AG10803 (cell line): ENCODE measurements around the gene FAAH2.

Source experiments
- DNase-seq: peaks from one replicate; pipeline ENCODE4 v3.0.0; 2010; ENCODE audit warnings: low read depth
- H3K4me3 ChIP-seq: 2 replicates; pipeline ENCODE4 v1.5.1; 2011; ENCODE audit warnings: mild to moderate bottlenecking, low read length, control low read depth
- TF ChIP-seq, protein P1 (sequence below): conservative IDR thresholded peaks from 2 replicates; pipeline ENCODE4 v1.5.1; 2011; ENCODE audit warnings: mild to moderate bottlenecking, low read length, control low read depth, inconsistent platforms

The FAAH2 gene, protein sequence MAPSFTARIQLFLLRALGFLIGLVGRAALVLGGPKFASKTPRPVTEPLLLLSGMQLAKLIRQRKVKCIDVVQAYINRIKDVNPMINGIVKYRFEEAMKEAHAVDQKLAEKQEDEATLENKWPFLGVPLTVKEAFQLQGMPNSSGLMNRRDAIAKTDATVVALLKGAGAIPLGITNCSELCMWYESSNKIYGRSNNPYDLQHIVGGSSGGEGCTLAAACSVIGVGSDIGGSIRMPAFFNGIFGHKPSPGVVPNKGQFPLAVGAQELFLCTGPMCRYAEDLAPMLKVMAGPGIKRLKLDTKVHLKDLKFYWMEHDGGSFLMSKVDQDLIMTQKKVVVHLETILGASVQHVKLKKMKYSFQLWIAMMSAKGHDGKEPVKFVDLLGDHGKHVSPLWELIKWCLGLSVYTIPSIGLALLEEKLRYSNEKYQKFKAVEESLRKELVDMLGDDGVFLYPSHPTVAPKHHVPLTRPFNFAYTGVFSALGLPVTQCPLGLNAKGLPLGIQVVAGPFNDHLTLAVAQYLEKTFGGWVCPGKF

DNA sequence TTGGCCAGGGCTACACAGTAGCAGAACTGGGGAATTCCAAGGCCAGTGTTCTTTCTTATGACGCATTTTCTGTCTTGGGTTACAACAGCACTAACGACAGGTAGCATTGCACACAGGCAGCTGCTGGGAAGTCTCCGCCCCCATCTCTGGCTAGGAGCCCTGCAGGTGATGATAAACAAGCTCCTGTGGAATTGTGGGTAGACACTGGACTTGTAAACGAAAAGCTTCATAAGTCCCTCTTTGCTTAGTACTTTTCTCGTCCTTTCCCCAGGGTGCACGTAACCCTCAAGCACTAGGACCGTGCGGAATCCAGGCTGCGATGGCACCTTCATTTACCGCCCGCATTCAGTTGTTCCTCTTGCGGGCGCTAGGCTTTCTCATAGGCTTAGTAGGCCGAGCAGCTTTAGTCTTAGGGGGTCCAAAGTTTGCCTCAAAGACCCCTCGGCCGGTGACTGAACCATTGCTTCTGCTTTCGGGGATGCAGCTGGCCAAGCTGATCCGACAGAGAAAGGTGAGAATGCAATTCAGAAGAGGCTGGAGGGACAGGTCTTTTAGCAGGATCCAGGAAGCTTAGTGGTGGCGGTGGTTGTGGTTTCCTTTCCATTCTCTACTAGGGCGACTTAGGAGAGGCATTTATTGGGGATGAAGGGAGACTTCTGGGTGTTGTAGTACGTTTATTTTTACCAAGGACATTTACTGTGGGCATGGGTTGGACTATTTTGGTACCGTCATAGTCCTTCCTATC is at the start of gene FAAH2:
FAAH2 (plus strand) TSS at position 200 of the 745 bp plus-strand sequence; CDS start at position 320, 120 bp downstream.
- no peak for DNase-seq
- TF ChIP-seq, protein P1, sequence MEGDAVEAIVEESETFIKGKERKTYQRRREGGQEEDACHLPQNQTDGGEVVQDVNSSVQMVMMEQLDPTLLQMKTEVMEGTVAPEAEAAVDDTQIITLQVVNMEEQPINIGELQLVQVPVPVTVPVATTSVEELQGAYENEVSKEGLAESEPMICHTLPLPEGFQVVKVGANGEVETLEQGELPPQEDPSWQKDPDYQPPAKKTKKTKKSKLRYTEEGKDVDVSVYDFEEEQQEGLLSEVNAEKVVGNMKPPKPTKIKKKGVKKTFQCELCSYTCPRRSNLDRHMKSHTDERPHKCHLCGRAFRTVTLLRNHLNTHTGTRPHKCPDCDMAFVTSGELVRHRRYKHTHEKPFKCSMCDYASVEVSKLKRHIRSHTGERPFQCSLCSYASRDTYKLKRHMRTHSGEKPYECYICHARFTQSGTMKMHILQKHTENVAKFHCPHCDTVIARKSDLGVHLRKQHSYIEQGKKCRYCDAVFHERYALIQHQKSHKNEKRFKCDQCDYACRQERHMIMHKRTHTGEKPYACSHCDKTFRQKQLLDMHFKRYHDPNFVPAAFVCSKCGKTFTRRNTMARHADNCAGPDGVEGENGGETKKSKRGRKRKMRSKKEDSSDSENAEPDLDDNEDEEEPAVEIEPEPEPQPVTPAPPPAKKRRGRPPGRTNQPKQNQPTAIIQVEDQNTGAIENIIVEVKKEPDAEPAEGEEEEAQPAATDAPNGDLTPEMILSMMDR, result no peak
- no peak within 1 kb of the TSS for H3K4me3 ChIP-seq

DNA sequence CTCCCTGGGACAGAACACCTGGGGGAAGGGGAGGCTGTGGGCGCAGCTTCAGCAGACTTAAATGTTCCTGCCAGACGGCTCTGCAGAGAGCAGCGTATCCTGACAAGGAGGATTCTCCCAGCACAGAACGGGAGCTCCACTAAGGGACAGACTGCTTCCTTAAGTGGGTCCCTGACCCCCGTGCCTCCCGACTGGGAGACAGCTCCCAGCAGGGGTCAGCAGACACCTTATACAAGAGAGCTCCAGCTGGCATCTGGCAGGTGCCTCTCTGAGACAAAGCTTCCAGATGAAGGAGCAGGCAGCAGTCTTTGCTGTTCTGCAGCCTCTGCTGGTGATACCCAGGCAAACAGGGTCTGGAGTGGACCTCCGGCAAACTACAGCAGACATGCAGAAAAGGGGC is 44.5 kb upstream of the FAAH2 start:
- TF ChIP-seq, protein P1, result no peak
- DNase-seq, result no peak

DNA sequence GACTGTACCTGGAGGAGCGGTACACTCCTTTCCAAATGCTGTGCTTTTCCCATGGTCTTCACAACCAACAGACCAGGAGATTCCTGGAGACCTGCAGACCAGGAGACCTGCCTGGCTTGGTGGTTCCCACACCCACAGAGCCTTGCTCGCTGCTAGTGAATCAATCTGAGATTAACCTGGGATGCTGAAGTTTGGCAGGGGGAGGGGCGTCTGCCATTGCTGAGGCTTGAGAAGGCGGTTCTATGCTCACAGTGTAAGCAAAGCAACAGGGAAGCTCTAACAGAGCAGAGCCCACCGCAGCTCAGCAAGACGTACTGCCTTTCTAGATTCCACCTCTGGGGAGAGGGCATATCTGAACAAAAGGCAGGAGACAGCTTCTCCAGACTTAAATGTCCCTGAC is 34.5 kb upstream of the FAAH2 start:
- DNase-seq, result no peak
- H3K4me3 ChIP-seq, result no peak overlapping the region

More for the DNA sequence above, 44.5 kb upstream of the FAAH2 start:
- no peak overlapping the region for H3K4me3 ChIP-seq

DNA sequence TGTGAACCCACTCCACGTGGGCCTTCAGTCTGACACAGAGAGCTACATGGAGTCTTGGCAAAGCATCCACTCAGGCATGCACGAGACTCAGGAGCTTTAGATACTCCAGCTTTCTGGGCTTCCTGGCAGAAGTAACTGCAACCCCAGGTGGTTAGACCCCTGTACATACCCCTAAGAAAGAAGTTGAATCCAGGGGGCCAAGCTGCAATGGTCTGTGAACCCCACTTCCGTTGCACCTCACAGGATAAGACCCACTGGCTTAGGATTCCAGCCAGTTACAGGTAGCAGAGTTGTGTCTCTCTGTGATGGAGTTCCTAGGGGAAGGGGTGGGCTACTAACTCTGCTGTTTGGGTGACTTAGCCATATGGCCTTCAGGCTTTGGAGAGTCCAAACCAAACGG is 21.4 kb upstream of the FAAH2 start:
- TF ChIP-seq, protein P1, result no peak
- H3K4me3 ChIP-seq, result no peak overlapping the region
- no peak for DNase-seq

More for the DNA sequence above, 34.5 kb upstream of the FAAH2 start:
- TF ChIP-seq, protein P1, result no peak

DNA sequence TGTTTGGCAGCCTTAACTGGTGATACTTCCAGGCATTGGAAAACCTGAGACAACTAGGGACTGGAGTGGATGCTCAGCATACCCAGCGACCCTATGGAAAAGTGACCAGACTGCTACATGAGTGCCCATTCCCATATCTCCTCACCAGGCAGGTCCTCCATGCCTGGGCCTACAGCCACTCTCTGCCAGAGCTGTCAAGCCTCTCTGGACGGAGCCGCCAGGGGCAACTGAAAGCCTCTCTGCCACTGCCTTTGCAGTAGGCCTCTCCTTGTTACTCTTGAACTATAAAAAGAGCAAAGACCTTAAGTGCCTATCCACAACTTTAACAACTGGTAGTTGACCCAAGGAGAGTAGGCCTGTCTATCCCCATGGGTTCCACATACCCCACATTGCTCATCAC is 20.2 kb upstream of the FAAH2 start:
- TF ChIP-seq, protein P1, result no peak
- DNase-seq, result no peak

DNA sequence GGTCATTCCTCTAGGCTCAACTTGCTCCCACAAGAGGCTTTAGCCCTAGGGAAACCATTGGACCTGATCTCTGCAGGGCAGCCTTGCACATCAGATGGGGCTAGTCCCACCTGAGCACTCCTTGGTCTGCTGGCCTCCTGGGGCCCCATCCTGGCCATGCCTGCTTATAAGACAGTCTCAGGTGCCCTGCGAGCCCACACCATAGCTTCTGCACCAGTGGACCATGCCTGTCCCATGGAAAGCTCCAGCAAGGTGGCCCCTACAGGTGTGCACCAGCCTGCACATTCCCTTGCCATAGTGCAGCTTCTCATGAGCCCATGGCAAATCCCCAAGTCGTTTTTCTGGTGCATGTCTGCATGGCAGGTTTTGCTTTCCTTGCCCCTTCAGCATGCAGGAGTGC is 19.6 kb upstream of the FAAH2 start:
- no peak for DNase-seq

More for the DNA sequence above, 20.2 kb upstream of the FAAH2 start:
- H3K4me3 ChIP-seq, result no peak overlapping the region

More for the DNA sequence above, 19.6 kb upstream of the FAAH2 start:
- TF ChIP-seq, protein P1, result no peak
- no peak overlapping the region for H3K4me3 ChIP-seq
